ENCODE measurements around the gene QDPR. TPM values are rescaled to one million over a fixed set of nuclear protein-coding genes. Genes with fewer than 3 reads are reported as not detected.

Gene QDPR
- total and polyA plus RNA-seq, 10 of the 15 experiments (the other 5 are each of a cell fraction or from before 2014, with no cell fraction given) = 3.0 to 27.7 (median 11.8) TPM

GRCh38 chr4:17469931-17470674, 41.8 kb downstream of the QDPR start:
- H3K27ac ChIP-seq (ENCODE audit: control insufficient read depth, insufficient read depth) = no peak overlapping the region
- H3K4me2 ChIP-seq (ENCODE audit: control insufficient read depth, insufficient read depth) = no peak overlapping the region
- H3K9ac ChIP-seq (ENCODE audit: control insufficient read depth, insufficient read depth, low read length) = no peak overlapping the region
- intact Hi-C loops (cut with micrococcal nuclease; ENCODE audit: unreplicated experiment) (loop anchor here (10.0 kb wide), 1 partner anchor 1175 kb away; no protein-coding TSS in a partner anchor), in situ Hi-C loops (cut with MboI) (loop anchor here (5.0 kb wide), 2 partner anchors 128 to 1183 kb away; no protein-coding TSS in a partner anchor)
- H3K9me3 ChIP-seq (replicated peaks; ENCODE audit: control insufficient read depth, insufficient read depth, low read length) = no peaks in the 10 kb centered on the region
- no peak overlapping the region for H3K4me3 ChIP-seq
- FAIRE-seq (no peak), DNase-seq (ENCODE audit: low read depth, low spot score) (no peak), ATAC-seq (no peak)
- no peak for TF ChIP-seq USF1 (IDR thresholded peaks at IDR 0.05; ENCODE audit: borderline replicate concordance, extremely low read length, insufficient read depth, low read depth, low read length)
- TF ChIP-seq CTCF (IDR thresholded peaks at IDR 0.05 in 2 of 3, conservative IDR thresholded peaks at IDR 0.05 in 1 of 3; ENCODE audit: control insufficient read depth in 2 of 3, extremely low read depth in 1 of 3, insufficient read depth in 1 of 3, low read depth in 3 of 3, low read length in 3 of 3) = no peak
- TF ChIP-seq LARP7 (IDR thresholded peaks at IDR 0.05) = no peak
- no peak for TF ChIP-seq CBX5 (IDR thresholded peaks at IDR 0.05; ENCODE audit: low read depth)
- no peak for TF ChIP-seq HCFC1 (IDR thresholded peaks at IDR 0.05; ENCODE audit: low read length)
- TF ChIP-seq SREBF1 (IDR thresholded peaks at IDR 0.05; ENCODE audit: low read length) = no peak
- no peak for TF ChIP-seq MXI1 (IDR thresholded peaks at IDR 0.05; ENCODE audit: low read depth, low read length)
- CTCF ChIA-PET = interaction anchor here (1.3 to 4.0 kb wide), 6 partner anchors 8 to 122 kb away, joined by 3 to 25 read pairs (median 9); no protein-coding TSS in a partner anchor
- H2AFZ ChIP-seq (ENCODE audit: control insufficient read depth, low read depth, low read length) = no peak overlapping the region
- no peaks in the 10 kb centered on the region for H3K27me3 ChIP-seq (replicated peaks in 1 of 2; ENCODE audit: control insufficient read depth in 2 of 2, insufficient read depth in 2 of 2, low read length in 1 of 2)
- BruUV-seq (replicated peaks) = no TSS peak
- H3K79me2 ChIP-seq (ENCODE audit: control insufficient read depth, insufficient read depth, low read length) = no peaks in the 10 kb centered on the region
- no peaks in the 10 kb centered on the region for H4K20me1 ChIP-seq (ENCODE audit: control insufficient read depth, insufficient read depth)
- WGBS (ENCODE audit: insufficient coverage, insufficient replicate concordance, low lambda C conversion rate, missing lambda C conversion rate) = 42% methylated on average over 10 of the region's 11 CpGs
- RAD21 ChIA-PET (ENCODE audit: unreplicated experiment) = no interaction called here
- SMC1A ChIA-PET (ENCODE audit: uncharacterized antibody, unreplicated experiment) = interaction anchor here (0.6 to 1.0 kb wide), 3 partner anchors 258 to 1177 kb away, joined by 3 to 4 read pairs (median 3); no protein-coding TSS in a partner anchor
- no peaks in the 10 kb centered on the region for H3K4me1 ChIP-seq (ENCODE audit: control insufficient read depth, insufficient read depth, low read length)
- POLR2A ChIA-PET = no interaction called here
- H3K36me3 ChIP-seq (ENCODE audit: control insufficient read depth in 2 of 2, insufficient read depth in 2 of 2, low read length in 1 of 2) = no peaks in the 10 kb centered on the region
